ENCODE results near the gene UNC119B. TPM values are rescaled to one million over a fixed set of nuclear protein-coding genes. Genes with fewer than 3 reads are reported as not detected.
"Not testable (repeated sequence)": the region's sequence is repeated elsewhere in the genome, so short reads cannot be mapped to it uniquely, and the experiment has no call there.

Gene UNC119B
- polyA plus RNA-seq, 1 experiment: 41.9 TPM

- no peak for DNase-seq (ENCODE audit: low read depth, low spot score)
- Histone ChIP-seq H3K9me3 (ENCODE audit: control insufficient read depth, insufficient read depth, low read length) (no peaks in the 10 kb centered on the region), H3K4me3 (ENCODE audit: low read depth, low read length) (no peak overlapping the region), H3K27me3 (ENCODE audit: control insufficient read depth, insufficient read depth, low read length) (peaks cover 16% of the 10 kb centered on the region), H3K27ac (ENCODE audit: low read depth, low read length) (no peak overlapping the region)
- ChIA-PET POLR2A (no interaction called here), CTCF (interaction anchor here (0.6 to 1.2 kb wide), 4 partner anchors 18 to 735 kb away, joined by 3 to 6 read pairs (median 4); no protein-coding TSS in a partner anchor)
- TF ChIP-seq, protein P1, sequence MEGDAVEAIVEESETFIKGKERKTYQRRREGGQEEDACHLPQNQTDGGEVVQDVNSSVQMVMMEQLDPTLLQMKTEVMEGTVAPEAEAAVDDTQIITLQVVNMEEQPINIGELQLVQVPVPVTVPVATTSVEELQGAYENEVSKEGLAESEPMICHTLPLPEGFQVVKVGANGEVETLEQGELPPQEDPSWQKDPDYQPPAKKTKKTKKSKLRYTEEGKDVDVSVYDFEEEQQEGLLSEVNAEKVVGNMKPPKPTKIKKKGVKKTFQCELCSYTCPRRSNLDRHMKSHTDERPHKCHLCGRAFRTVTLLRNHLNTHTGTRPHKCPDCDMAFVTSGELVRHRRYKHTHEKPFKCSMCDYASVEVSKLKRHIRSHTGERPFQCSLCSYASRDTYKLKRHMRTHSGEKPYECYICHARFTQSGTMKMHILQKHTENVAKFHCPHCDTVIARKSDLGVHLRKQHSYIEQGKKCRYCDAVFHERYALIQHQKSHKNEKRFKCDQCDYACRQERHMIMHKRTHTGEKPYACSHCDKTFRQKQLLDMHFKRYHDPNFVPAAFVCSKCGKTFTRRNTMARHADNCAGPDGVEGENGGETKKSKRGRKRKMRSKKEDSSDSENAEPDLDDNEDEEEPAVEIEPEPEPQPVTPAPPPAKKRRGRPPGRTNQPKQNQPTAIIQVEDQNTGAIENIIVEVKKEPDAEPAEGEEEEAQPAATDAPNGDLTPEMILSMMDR (IDR thresholded peaks at IDR 0.05; ENCODE audit: low read depth, low read length): no peak
These were observed 43.5 kb upstream of the UNC119B start for GRCh38 chr12:120666571-120667390.

DNA sequence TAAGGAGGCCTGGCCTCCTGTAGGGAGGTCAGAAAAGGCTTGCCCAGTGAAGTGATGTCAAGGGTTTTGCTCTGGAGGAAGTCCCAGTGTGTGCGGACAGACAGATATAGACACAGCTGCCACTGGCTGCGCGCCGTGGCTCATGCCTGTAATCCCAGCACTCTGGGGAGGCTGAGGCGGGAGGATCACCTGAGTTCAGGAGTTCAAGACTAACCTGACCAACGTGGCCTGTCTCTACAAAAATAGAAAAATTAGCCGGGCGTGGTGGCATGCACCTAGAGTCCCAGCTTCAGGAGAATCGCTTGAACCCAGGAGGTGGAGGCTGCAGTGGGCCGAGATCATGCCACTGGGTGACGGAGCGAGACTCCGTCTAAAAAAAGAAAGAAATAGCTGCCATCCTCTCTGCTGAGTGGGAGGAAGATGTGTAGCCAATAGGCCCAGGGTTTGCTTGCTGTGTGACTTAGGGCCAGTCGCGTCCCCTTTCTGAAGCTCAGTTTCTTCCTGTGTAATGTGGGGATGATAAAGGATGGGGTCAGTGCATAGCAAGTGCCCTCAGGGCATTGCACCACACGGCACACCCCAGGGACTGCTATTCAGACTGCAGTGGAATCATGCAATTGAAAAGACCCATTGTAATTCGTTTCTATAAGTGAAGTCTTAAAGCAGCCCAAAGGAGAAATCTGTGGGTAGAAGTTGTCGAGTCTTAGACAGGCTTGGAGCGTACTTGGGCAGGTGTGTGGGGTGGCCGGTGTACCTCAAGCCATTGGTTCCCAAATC lies 42.0 kb upstream of the UNC119B start:
- Histone ChIP-seq H3K4me3 (ENCODE audit: low read depth, low read length) (no peak overlapping the region), H3K27me3 (ENCODE audit: control insufficient read depth, insufficient read depth, low read length) (peaks cover 16% of the 10 kb centered on the region), H3K9me3 (ENCODE audit: control insufficient read depth, insufficient read depth, low read length) (no peaks in the 10 kb centered on the region), H3K27ac (ENCODE audit: low read depth, low read length) (no peak overlapping the region)
- ChIA-PET CTCF (interaction anchor here (1.9 kb wide), 1 partner anchor 19 kb away, joined by 7 read pairs; no protein-coding TSS in a partner anchor), POLR2A (no interaction called here)
- no peak for DNase-seq (ENCODE audit: low read depth, low spot score)
- TF ChIP-seq, protein P1 (IDR thresholded peaks at IDR 0.05; ENCODE audit: low read depth, low read length): no peak

- no peaks in the 10 kb centered on the region for H3K9me3 ChIP-seq (ENCODE audit: control insufficient read depth, insufficient read depth, low read length)
- ChIA-PET CTCF (interaction anchor here (0.9 to 1.9 kb wide), 2 partner anchors 20 to 303 kb away, joined by 3 to 7 read pairs; no protein-coding TSS in a partner anchor), POLR2A (no interaction called here)
- no peak overlapping the region for H3K27ac ChIP-seq (ENCODE audit: low read depth, low read length)
- H3K27me3 ChIP-seq (ENCODE audit: control insufficient read depth, insufficient read depth, low read length): peaks cover 9% of the 10 kb centered on the region
- DNase-seq (ENCODE audit: low read depth, low spot score): no peak
- TF ChIP-seq, protein P1 (IDR thresholded peaks at IDR 0.05; ENCODE audit: low read depth, low read length): no peak
- no peak overlapping the region for H3K4me3 ChIP-seq (ENCODE audit: low read depth, low read length)
These were observed 41.1 kb upstream of the UNC119B start for GRCh38 chr12:120668868-120669840.

DNA sequence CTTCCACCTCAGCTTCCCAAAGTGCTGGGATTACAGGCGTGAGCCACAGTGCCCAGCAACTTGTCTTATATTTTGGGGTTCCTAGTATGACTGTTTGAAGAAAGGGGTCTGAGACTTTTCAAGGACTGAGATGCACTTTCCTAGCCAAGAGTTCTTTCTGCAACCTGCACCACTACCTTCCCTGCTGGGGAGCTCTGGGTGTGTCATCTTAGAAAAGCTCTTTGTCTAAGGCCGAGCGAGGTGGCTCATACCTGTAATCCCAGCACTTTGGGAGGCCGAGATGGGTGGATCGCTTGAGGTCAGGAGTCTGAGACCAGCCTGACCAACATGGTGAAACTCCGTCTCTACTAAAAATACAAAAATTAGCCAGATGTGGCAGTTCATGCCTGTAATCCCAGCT lies 40.0 kb upstream of the UNC119B start:
- DNase-seq (ENCODE audit: low read depth, low spot score); H3K27ac ChIP-seq (ENCODE audit: low read depth, low read length); H3K9me3 ChIP-seq (ENCODE audit: control insufficient read depth, insufficient read depth, low read length); H3K27me3 ChIP-seq (ENCODE audit: control insufficient read depth, insufficient read depth, low read length); POLR2A ChIA-PET; H3K4me3 ChIP-seq (ENCODE audit: low read depth, low read length): not testable (repeated sequence)
- CTCF ChIA-PET: interaction anchor here (1.9 kb wide), 1 partner anchor 21 kb away, joined by 7 read pairs; no protein-coding TSS in a partner anchor

GRCh38 chr12:120670667-120671066 lies 39.6 kb upstream of the UNC119B start:
- no peak overlapping the region for H3K27ac ChIP-seq (ENCODE audit: low read depth, low read length)
- H3K4me3 ChIP-seq (ENCODE audit: low read depth, low read length): no peak overlapping the region
- POLR2A ChIA-PET: no interaction called here
- H3K9me3 ChIP-seq (ENCODE audit: control insufficient read depth, insufficient read depth, low read length): no peaks in the 10 kb centered on the region
- peaks cover 9% of the 10 kb centered on the region for H3K27me3 ChIP-seq (ENCODE audit: control insufficient read depth, insufficient read depth, low read length)
- CTCF ChIA-PET: no interaction called here
- no peak for DNase-seq (ENCODE audit: low read depth, low spot score)
- TF ChIP-seq, protein P1 (IDR thresholded peaks at IDR 0.05; ENCODE audit: low read depth, low read length): no peak
